IMR-90 (cell line): Measurements from ENCODE around the gene EIF2B1. TPM values are rescaled to one million over a fixed set of nuclear protein-coding genes. Genes with fewer than 3 reads are reported as not detected.

Source experiments
- ATAC-seq: fragments of 200-7000 bp; cut with Tn5 transposase; 2 replicates; pipeline ENCODE4 v1.9.1; 2020; ENCODE audit warnings: low read depth, mild to moderate bottlenecking, moderate library complexity
- Bru-seq: library from RNA; stranded (reverse); fragments of 400-500 nt; gene quantifications from one replicate; lab custom pipeline; 2021; lab: Mats Ljungman, UMichigan
- BruChase-seq, 2 experiments: library from RNA; stranded (reverse); fragments of 400-500 nt; gene quantifications; one replicate each; lab custom pipeline; 2021; lab: Mats Ljungman, UMichigan
- BruUV-seq: library from RNA; stranded (reverse); fragments of 400-500 nt; replicated peaks from 2 replicates; lab custom pipeline; 2021; lab: Mats Ljungman, UMichigan
- CTCF ChIA-PET: fragments of 300-600 bp; formaldehyde crosslinking; extraction: SDS; loops from one replicate; lab custom pipeline; 2021; ENCODE audit warnings: antibody characterized with exemption; lab: Yijun Ruan, JAX
- POLR2A ChIA-PET: fragments of 300-600 bp; sonication (Branson Sonifier 250); formaldehyde crosslinking; loops from one replicate; lab custom pipeline; 2022; ENCODE audit warnings: antibody characterized with exemption; ENCODE audit not compliant: unreplicated experiment; lab: Charles Lee
- DNase-seq: peaks from one replicate; pipeline ENCODE4 v3.0.0; 2013
- H2AFZ ChIP-seq: replicated peaks from 2 replicates; pipeline ENCODE3; 2013; ENCODE audit warnings: low read length, mild to moderate bottlenecking; ENCODE audit not compliant: poor library complexity
- H2AK5ac ChIP-seq: 2 replicates; pipeline ENCODE4 v1.6.1; 2013; ENCODE audit warnings: low read depth, low read length, inconsistent platforms
- H2AK9ac ChIP-seq: replicated peaks from 2 replicates; pipeline ENCODE3; 2013; ENCODE audit warnings: mild to moderate bottlenecking, low read depth, low read length, moderate library complexity; ENCODE audit not compliant: poor library complexity
- H2BK120ac ChIP-seq: 2 replicates; pipeline ENCODE4 v1.6.1; 2013; ENCODE audit warnings: low read depth, low read length, inconsistent platforms
- H2BK15ac ChIP-seq: 3 replicates; pipeline ENCODE4 v1.6.1; 2013; ENCODE audit warnings: low read depth, low read length, inconsistent platforms
- H2BK20ac ChIP-seq: 2 replicates; pipeline ENCODE4 v1.6.1; 2013; ENCODE audit warnings: low read depth, mild to moderate bottlenecking, inconsistent platforms, low read length, moderate library complexity
- H2BK5ac ChIP-seq: 2 replicates; pipeline ENCODE4 v1.6.1; 2013; ENCODE audit warnings: mild to moderate bottlenecking, low read depth, low read length, inconsistent platforms; ENCODE audit not compliant: poor library complexity, severe bottlenecking
- H3K14ac ChIP-seq: replicated peaks from 2 replicates; pipeline ENCODE4 v1.6.1; 2013; ENCODE audit warnings: low read depth, low read length, inconsistent platforms
- H3K18ac ChIP-seq: 2 replicates; pipeline ENCODE4 v1.6.1; 2013; ENCODE audit warnings: low read depth, low read length, control low read depth
- H3K23ac ChIP-seq: 2 replicates; pipeline ENCODE4 v1.6.1; 2013; ENCODE audit warnings: low read depth, low read length, inconsistent platforms
- H3K27ac ChIP-seq: 2 replicates; pipeline ENCODE4 v1.5.1; 2013; ENCODE audit warnings: mild to moderate bottlenecking, control low read depth, low read length; ENCODE audit not compliant: insufficient read depth
- H3K27me3 ChIP-seq: 2 replicates; pipeline ENCODE4 v1.6.1; 2013; ENCODE audit warnings: low read length; ENCODE audit not compliant: control insufficient read depth, insufficient read depth
- H3K36me3 ChIP-seq: 2 replicates; pipeline ENCODE4 v1.6.1; 2013; ENCODE audit warnings: low read length, mixed read lengths; ENCODE audit not compliant: control insufficient read depth, insufficient read depth
- H3K4ac ChIP-seq: 2 replicates; pipeline ENCODE4 v1.6.1; 2013; ENCODE audit warnings: low read depth, low read length, inconsistent platforms
- H3K4me1 ChIP-seq: 2 replicates; pipeline ENCODE4 v1.6.1; 2013; ENCODE audit warnings: low read length, mixed read lengths; ENCODE audit not compliant: control insufficient read depth, insufficient read depth
- H3K4me2 ChIP-seq: 2 replicates; pipeline ENCODE4 v1.6.1; 2013; ENCODE audit warnings: low read depth, mild to moderate bottlenecking, control low read depth, low read length, moderate library complexity
- H3K4me3 ChIP-seq: 2 replicates; pipeline ENCODE4 v1.5.1; 2013; ENCODE audit warnings: low read depth, mild to moderate bottlenecking, control low read depth, low read length, moderate library complexity; ENCODE audit not compliant: insufficient read depth
- H3K56ac ChIP-seq: 2 replicates; pipeline ENCODE4 v1.6.1; 2013; ENCODE audit warnings: low read length, inconsistent platforms; ENCODE audit not compliant: insufficient read depth; ENCODE audit errors: extremely low read depth
- H3K79me1 ChIP-seq, 2 experiments: 2 replicates each; pipeline ENCODE4 v1.6.1; 2013; ENCODE audit warnings: low read length in 2 of 2, inconsistent platforms in 1 of 2, low read depth in 1 of 2
- H3K9ac ChIP-seq: 2 replicates; pipeline ENCODE4 v1.6.1; 2013; ENCODE audit warnings: low read depth, low read length, control low read depth
- H3K9me1 ChIP-seq: 2 replicates; pipeline ENCODE4 v1.6.1; 2013; ENCODE audit warnings: low read length, inconsistent platforms; ENCODE audit not compliant: insufficient read depth
- H3K9me3 ChIP-seq: 2 replicates; pipeline ENCODE4 v1.6.1; 2013; ENCODE audit warnings: low read length; ENCODE audit not compliant: control insufficient read depth, insufficient read depth
- H4K20me1 ChIP-seq: 2 replicates; pipeline ENCODE4 v1.6.1; 2013; ENCODE audit warnings: low read length, inconsistent platforms; ENCODE audit not compliant: insufficient read depth
- H4K5ac ChIP-seq: 2 replicates; pipeline ENCODE4 v1.6.1; 2013; ENCODE audit warnings: mild to moderate bottlenecking, low read depth, low read length, control low read depth
- H4K8ac ChIP-seq, 2 experiments: 2 replicates each; pipeline ENCODE4 v1.6.1; 2013; ENCODE audit warnings: low read depth in 2 of 2, low read length in 2 of 2, control low read depth in 1 of 2, inconsistent platforms in 1 of 2
- H4K91ac ChIP-seq: 2 replicates; pipeline ENCODE4 v1.6.1; 2013; ENCODE audit warnings: low read depth, low read length, inconsistent platforms; ENCODE audit not compliant: insufficient read depth
- BHLHE40 ChIP-seq: fragments of 150-350 bp; IDR thresholded peaks from 2 replicates; pipeline ENCODE4 v1.6.1; 2016; ENCODE audit warnings: mild to moderate bottlenecking, low read depth, low read length
- CEBPB ChIP-seq: IDR thresholded peaks from 2 replicates; pipeline ENCODE4 v1.6.1; 2012; ENCODE audit warnings: low read depth, low read length, improper control_type of control experiment
- CHD1 ChIP-seq: IDR thresholded peaks from 2 replicates; pipeline ENCODE4 v1.6.1; 2012; ENCODE audit warnings: low read depth, low read length, improper control_type of control experiment
- FOS ChIP-seq: fragments of 150-350 bp; IDR thresholded peaks from 2 replicates; pipeline ENCODE4 v1.6.1; 2016; ENCODE audit warnings: low read depth, low read length
- MAFK ChIP-seq: IDR thresholded peaks from 2 replicates; pipeline ENCODE4 v1.6.1; 2012; ENCODE audit warnings: low read depth, low read length, improper control_type of control experiment
- POLR2A ChIP-seq: IDR thresholded peaks from 2 replicates; pipeline ENCODE4 v1.6.1; 2012; ENCODE audit warnings: mild to moderate bottlenecking, low read depth, low read length
- RCOR1 ChIP-seq: IDR thresholded peaks from 2 replicates; pipeline ENCODE4 v1.6.1; 2012; ENCODE audit warnings: mild to moderate bottlenecking, low read length, improper control_type of control experiment; ENCODE audit not compliant: insufficient replicate concordance
- RFX5 ChIP-seq: IDR thresholded peaks from 2 replicates; pipeline ENCODE4 v1.8.0; 2012; ENCODE audit warnings: low read depth, mild to moderate bottlenecking, low read length, moderate library complexity
- WGBS, 2 experiments: methylation state at CpG; one replicate each; pipeline versions ENCODE4 v1.1.5 to v1.1.7; 2013; ENCODE audit warnings: missing lambda C conversion rate in 2 of 2; ENCODE audit not compliant: insufficient read length in 1 of 2; ENCODE audit errors: extremely low coverage in 2 of 2; 5-methylcytosine and 5-hydroxymethylcytosine counted together
- dilution Hi-C: fragments of 300-500 bp; cut with HindIII; formaldehyde crosslinking; loops from one replicate; pipeline ENCODE4 v1.14.3; 2018; ENCODE audit warnings: low sequenced_read_pairs; ENCODE audit not compliant: unreplicated experiment
- in situ Hi-C: fragments of 300-500 bp; cut with MboI; formaldehyde crosslinking; loops from 3 replicates; pipeline ENCODE4 v1.14.3; 2019; ENCODE audit warnings: low sequenced_read_pairs, inconsistent platforms, mixed read lengths
- intact Hi-C: fragments of 100-400 bp; cut with micrococcal nuclease; formaldehyde crosslinking; loops from 2 replicates; pipeline ENCODE4 v1.10.0; 2022
- long read RNA-seq: library from polyadenylated mRNA; unstranded; transcript quantifications from one replicate; pipeline ENCODE4 v2.0.0, GENCODE V29; 2021; ENCODE audit not compliant: unreplicated experiment
- polyA plus RNA-seq, 3 experiments: library from polyadenylated mRNA; depleted of rRNA; stranded (reverse); fragments of >200 nt; gene quantifications; 2 replicates each; pipeline ENCODE4 v1.2.3, GENCODE V29; 2012; ENCODE audit warnings: low replicate concordance in 1 of 3
- total RNA-seq: library from RNA; depleted of rRNA; stranded (reverse); fragments of >200 nt; gene quantifications from 2 replicates; pipeline ENCODE4 v1.2.3, GENCODE V29; 2012; rRNA removed
- TF ChIP-seq, protein P1 (sequence below): conservative IDR thresholded peaks from 2 replicates; pipeline ENCODE4 v1.5.1; 2012; ENCODE audit warnings: mild to moderate bottlenecking, low read depth, low read length, improper control_type of control experiment
- TF ChIP-seq, protein P2 (sequence below): fragments of 150-350 bp; IDR thresholded peaks from 2 replicates; pipeline ENCODE4 v1.6.1; 2017; ENCODE audit warnings: mild to moderate bottlenecking, antibody characterized with exemption, low read length, low read depth
- TF ChIP-seq, protein P3 (sequence below): fragments of 150-350 bp; IDR thresholded peaks from 2 replicates; pipeline ENCODE4 v1.6.1; 2016; ENCODE audit warnings: low read depth, mild to moderate bottlenecking, low read length, moderate library complexity, borderline replicate concordance

The EIF2B1 gene
- total RNA-seq (33.9 and 40.5 TPM in 2 replicates), polyA plus RNA-seq (2012; rRNA removed) (39.3 and 45.9 TPM in 2 replicates), Bru-seq, nascent RNA (percentile 65 among the genes with signal in this experiment), BruChase-seq, experiment 1, labeled RNA remaining after a 6-hour chase (percentile 73 among the genes with signal in this experiment), BruChase-seq, experiment 2, labeled RNA remaining after a 2-hour chase (percentile 64 among the genes with signal in this experiment)
- 36.5 and 41.9 TPM in 2 replicates for polyA plus RNA-seq (2012; cell fraction: cytosol; rRNA removed)
- polyA plus RNA-seq (2012; cell fraction: nucleus; rRNA removed; ENCODE audit: low replicate concordance): 37.3 and 78.2 TPM in 2 replicates
- long read RNA-seq, transcript EIF2B1-201 (9 exons, 2,477 nt): major isoform, 74 of 100 reads
- long read RNA-seq, partial matches to known transcripts: 11 of 100 reads
- long read RNA-seq, other reads (novel, unspliced or antisense): 14 of 100 reads

DNA sequence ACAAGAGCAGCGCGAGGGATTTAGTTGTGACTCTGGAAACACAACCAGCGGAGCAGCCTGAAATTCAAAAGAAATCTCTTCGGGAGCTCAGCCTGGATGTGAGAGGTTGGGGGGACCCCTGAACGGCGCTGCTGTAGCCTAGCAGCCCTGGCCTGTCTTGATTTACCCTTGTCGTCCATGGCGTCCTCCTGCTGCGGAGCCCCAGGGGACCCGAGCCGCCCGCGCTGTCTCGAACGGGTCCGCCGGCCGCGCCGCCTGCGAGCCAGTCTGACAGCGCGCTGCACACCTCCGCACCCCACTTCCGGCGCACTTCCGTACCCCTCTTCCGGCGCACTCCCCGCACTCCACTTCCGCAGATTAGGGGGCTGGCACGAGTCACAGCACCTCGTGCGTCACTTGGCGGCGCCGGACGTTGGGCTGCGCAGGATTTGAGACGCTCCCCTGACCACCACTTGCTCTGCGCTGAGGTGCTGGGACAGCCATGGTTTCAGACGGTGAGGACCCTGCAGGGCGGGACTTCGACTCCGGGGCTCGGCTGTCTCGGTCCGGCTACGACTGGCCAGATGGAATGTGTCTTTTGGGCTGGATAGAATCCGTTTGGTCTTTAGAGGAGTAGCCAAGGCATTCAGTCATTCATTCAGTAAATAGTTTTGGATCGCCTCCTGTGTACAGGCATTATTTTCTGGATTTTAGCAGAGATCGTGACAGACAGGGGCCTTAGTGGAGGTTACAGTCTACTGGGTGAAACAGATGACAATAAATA is at the start of gene EIF2B1, which contains the start of gene GTF2H3:
Gene EIF2B1 (minus strand): TSS at position 308 of the 763 bp plus-strand sequence. CDS start 129 bp downstream, at position 179.
Gene GTF2H3 (plus strand): TSS at position 451 of the 763 bp plus-strand sequence. CDS start 31 bp downstream, at position 482.
- Histone ChIP-seq H3K56ac (peak within 1 kb of the TSS; percentile 82), H2BK20ac (no peak within 1 kb of the TSS), H3K14ac (peak within 1 kb of the TSS; percentile 95), H3K36me3 (peaks cover 17% of the 10 kb centered on the region), H3K9ac (peak within 1 kb of the TSS; percentile 88), H2BK120ac (peak within 1 kb of the TSS; percentile 17; the same call in 1 of the 2 replicates), H3K18ac (no peak within 1 kb of the TSS), H3K9me3 (no peaks in the 10 kb centered on the region), H4K91ac (peak within 1 kb of the TSS; percentile 67), H3K4me3 (peak within 1 kb of the TSS; percentile 77), H3K9me1 (0 out of 2 replicates have a peak, but pooled peaks cover 3% of the 10 kb centered on the region), H4K20me1 (no peaks in the 10 kb centered on the region), H2BK5ac (peak within 1 kb of the TSS; percentile 52), H2AK5ac (peak within 1 kb of the TSS; percentile 57; the same call in 1 of the 2 replicates), H3K27me3 (no peaks in the 10 kb centered on the region), H3K4me2 (peak within 1 kb of the TSS; percentile 86), H2AFZ (peak within 1 kb of the TSS; percentile 90), H2AK9ac (peak within 1 kb of the TSS; percentile 86), H3K79me1 (peaks cover 28 to 47% of the 10 kb centered on the region in 2 experiments), H4K8ac (peak within 1 kb of the TSS; percentile 81 to 98), H4K5ac (peak within 1 kb of the TSS; percentile 71), H3K27ac (peak within 1 kb of the TSS; percentile 65), H3K23ac (peak within 1 kb of the TSS; percentile 85; the same call in 1 of the 2 replicates), H3K4ac (peak within 1 kb of the TSS; percentile 89), H2BK15ac (no peak within 1 kb of the TSS), H3K4me1 (peaks cover 4% of the 10 kb centered on the region)
- POLR2A ChIA-PET: no interaction called here
- CTCF ChIA-PET: no interaction called here
- ATAC-seq (peak; percentile 99), DNase-seq (peak; percentile 96)
- in situ Hi-C loops: no loop called here
- 0% methylated on average over 30 of the region's 52 CpGs; no CpG with 5 or more reads in 1 of the 2 experiments for WGBS, 2 experiments
- BruUV-seq: TSS peak; percentile 89
- dilution Hi-C loops: no loop called here
- intact Hi-C loops: no loop called here
- TF ChIP-seq MAFK (no peak), POLR2A (peak; percentile 95), CEBPB (no peak), CHD1 (no peak), RFX5 (no peak), FOS (0 out of 2 replicates have a peak, but pooled peaks have one; percentile 13), BHLHE40 (peak; percentile 87), RCOR1 (no peak)
- TF ChIP-seq, protein P1, sequence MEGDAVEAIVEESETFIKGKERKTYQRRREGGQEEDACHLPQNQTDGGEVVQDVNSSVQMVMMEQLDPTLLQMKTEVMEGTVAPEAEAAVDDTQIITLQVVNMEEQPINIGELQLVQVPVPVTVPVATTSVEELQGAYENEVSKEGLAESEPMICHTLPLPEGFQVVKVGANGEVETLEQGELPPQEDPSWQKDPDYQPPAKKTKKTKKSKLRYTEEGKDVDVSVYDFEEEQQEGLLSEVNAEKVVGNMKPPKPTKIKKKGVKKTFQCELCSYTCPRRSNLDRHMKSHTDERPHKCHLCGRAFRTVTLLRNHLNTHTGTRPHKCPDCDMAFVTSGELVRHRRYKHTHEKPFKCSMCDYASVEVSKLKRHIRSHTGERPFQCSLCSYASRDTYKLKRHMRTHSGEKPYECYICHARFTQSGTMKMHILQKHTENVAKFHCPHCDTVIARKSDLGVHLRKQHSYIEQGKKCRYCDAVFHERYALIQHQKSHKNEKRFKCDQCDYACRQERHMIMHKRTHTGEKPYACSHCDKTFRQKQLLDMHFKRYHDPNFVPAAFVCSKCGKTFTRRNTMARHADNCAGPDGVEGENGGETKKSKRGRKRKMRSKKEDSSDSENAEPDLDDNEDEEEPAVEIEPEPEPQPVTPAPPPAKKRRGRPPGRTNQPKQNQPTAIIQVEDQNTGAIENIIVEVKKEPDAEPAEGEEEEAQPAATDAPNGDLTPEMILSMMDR: no peak
- TF ChIP-seq, protein P2, sequence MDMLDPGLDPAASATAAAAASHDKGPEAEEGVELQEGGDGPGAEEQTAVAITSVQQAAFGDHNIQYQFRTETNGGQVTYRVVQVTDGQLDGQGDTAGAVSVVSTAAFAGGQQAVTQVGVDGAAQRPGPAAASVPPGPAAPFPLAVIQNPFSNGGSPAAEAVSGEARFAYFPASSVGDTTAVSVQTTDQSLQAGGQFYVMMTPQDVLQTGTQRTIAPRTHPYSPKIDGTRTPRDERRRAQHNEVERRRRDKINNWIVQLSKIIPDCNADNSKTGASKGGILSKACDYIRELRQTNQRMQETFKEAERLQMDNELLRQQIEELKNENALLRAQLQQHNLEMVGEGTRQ: peak; percentile 66
- TF ChIP-seq, protein P3, sequence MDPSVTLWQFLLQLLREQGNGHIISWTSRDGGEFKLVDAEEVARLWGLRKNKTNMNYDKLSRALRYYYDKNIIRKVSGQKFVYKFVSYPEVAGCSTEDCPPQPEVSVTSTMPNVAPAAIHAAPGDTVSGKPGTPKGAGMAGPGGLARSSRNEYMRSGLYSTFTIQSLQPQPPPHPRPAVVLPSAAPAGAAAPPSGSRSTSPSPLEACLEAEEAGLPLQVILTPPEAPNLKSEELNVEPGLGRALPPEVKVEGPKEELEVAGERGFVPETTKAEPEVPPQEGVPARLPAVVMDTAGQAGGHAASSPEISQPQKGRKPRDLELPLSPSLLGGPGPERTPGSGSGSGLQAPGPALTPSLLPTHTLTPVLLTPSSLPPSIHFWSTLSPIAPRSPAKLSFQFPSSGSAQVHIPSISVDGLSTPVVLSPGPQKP: peak; percentile 67; the same call in 1 of the 2 replicates
